PC-9 (cell line): Measurements from ENCODE around the gene VAMP3. TPM values are rescaled to one million over a fixed set of nuclear protein-coding genes. Genes with fewer than 3 reads are reported as not detected.

ENCODE experiments used
- BruUV-seq: library from RNA; stranded (reverse); fragments of 400-500 nt; replicated peaks from 2 replicates; lab custom pipeline; 2021; lab: Mats Ljungman, UMichigan
- CTCF ChIA-PET: fragments of 300-600 bp; sonication (Branson Sonifier 250); formaldehyde crosslinking; loops from one replicate; lab custom pipeline; 2022; ENCODE audit warnings: antibody characterized with exemption; lab: Charles Lee
- POLR2A ChIA-PET: fragments of 300-600 bp; sonication (Branson Sonifier 250); formaldehyde crosslinking; loops from one replicate; lab custom pipeline; 2022; ENCODE audit warnings: antibody characterized with exemption; ENCODE audit not compliant: unreplicated experiment; lab: Charles Lee
- DNase-seq, 2 experiments: peaks; one replicate each; pipeline versions ENCODE4 v3.0.0 to v3.0.0-alpha.2; 2015 to 2022; ENCODE audit warnings: mixed read lengths in 1 of 2
- H2AFZ ChIP-seq: fragments of 200-600 bp; sonication (generic); 2 replicates; pipeline ENCODE4 v1.8.1; 2017; ENCODE audit warnings: antibody characterized with exemption
- H3F3A ChIP-seq: fragments of 200-600 bp; sonication (generic); 2 replicates; pipeline ENCODE4 v1.8.1; 2017; ENCODE audit warnings: antibody characterized with exemption, mild to moderate bottlenecking, low read depth; ENCODE audit not compliant: insufficient read depth
- H3K27ac ChIP-seq: fragments of 200-600 bp; sonication (generic); 2 replicates; pipeline ENCODE4 v1.6.1; 2016; ENCODE audit warnings: mixed run types
- H3K27me3 ChIP-seq: fragments of 200-600 bp; sonication (generic); 2 replicates; pipeline ENCODE4 v1.6.1; 2016; ENCODE audit warnings: low read depth, mixed run types; ENCODE audit not compliant: insufficient read depth
- H3K36me3 ChIP-seq: fragments of 200-600 bp; sonication (generic); 2 replicates; pipeline ENCODE4 v1.6.1; 2016; ENCODE audit warnings: low read depth, mixed run types
- H3K4me1 ChIP-seq: fragments of 200-600 bp; sonication (generic); replicated peaks from 2 replicates; pipeline ENCODE4 v1.6.1; 2016; ENCODE audit warnings: mixed run types; ENCODE audit not compliant: insufficient read depth
- H3K4me2 ChIP-seq: fragments of 200-600 bp; sonication (generic); 2 replicates; pipeline ENCODE4 v1.6.1; 2017; ENCODE audit warnings: mixed run types
- H3K4me3 ChIP-seq: fragments of 200-600 bp; sonication (generic); 2 replicates; pipeline ENCODE4 v1.6.1; 2016; ENCODE audit warnings: mixed run types
- H3K79me2 ChIP-seq: fragments of 200-600 bp; sonication (generic); 2 replicates; pipeline ENCODE4 v1.6.1; 2017; ENCODE audit warnings: low read depth, mixed run types
- H3K9me2 ChIP-seq: fragments of 200-600 bp; sonication (generic); 2 replicates; pipeline ENCODE4 v1.8.1; 2017; ENCODE audit warnings: mild to moderate bottlenecking; ENCODE audit not compliant: insufficient read depth
- H3K9me3 ChIP-seq: fragments of 200-600 bp; sonication (generic); 2 replicates; pipeline ENCODE4 v1.8.1; 2016; ENCODE audit warnings: low read depth; ENCODE audit not compliant: insufficient read depth
- H4K20me1 ChIP-seq: fragments of 200-600 bp; sonication (generic); 2 replicates; pipeline ENCODE4 v1.8.1; 2017; ENCODE audit not compliant: insufficient read depth
- EZH2 ChIP-seq: fragments of 200-600 bp; sonication (generic); IDR thresholded peaks from 2 replicates; pipeline ENCODE4 v1.8.0; 2017; ENCODE audit warnings: antibody characterized with exemption, low read depth
- intact Hi-C: fragments of 100-400 bp; cut with micrococcal nuclease; formaldehyde crosslinking; loops from one replicate; pipeline ENCODE4 v1.10.0; 2022; ENCODE audit not compliant: unreplicated experiment
- total RNA-seq: library from RNA; stranded (reverse); gene quantifications from 2 replicates; pipeline ENCODE4 v1.2.3, GENCODE V29; 2021
- TF ChIP-seq, protein P1 (sequence below): fragments of 200-600 bp; sonication (generic); conservative IDR thresholded peaks from 2 replicates; pipeline ENCODE4 v1.6.1; 2017; ENCODE audit warnings: mixed run types, antibody characterized with exemption, mild to moderate bottlenecking, moderate library complexity

Gene VAMP3
- total RNA-seq, 1 experiment from 2014 or later, result 78.6 TPM

DNA sequence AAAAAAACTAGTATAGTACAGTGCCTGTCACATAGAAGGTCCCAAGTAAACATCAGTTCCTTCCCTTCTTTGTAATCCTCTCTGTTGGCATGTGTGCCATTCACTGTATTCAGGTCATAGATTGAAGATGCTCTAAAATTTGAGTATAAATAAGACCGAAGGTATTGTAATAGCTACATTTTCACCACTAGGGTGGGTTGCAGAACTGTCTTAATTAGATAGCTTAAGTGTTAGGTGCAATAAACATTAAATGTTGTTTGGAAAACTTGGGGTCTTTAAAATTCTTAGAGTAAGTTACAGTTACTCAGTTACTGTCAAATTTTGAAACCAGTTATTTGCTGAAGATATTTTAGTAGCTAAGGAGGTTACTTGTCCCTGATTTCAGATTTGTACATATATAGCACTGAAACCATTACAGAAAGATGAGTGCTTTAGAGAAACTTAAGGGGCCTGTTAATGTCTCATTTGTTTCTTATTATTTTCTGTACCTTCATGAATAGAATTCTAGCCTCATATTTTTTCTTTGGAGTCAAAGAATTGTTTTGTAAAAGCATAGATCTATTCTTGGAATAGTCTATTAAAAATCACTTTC is 37.3 kb downstream of the VAMP3 start:
- Histone ChIP-seq H3K36me3 (0 out of 2 replicates have a peak, but pooled peaks cover 6% of the 10 kb centered on the region), H3K9me3 (0 out of 2 replicates have a peak, but pooled peaks cover 1% of the 10 kb centered on the region), H3K27me3 (no peaks in the 10 kb centered on the region), H3K79me2 (no peaks in the 10 kb centered on the region), H3K27ac (no peak overlapping the region), H2AFZ (no peak overlapping the region), H4K20me1 (no peaks in the 10 kb centered on the region), H3F3A (no peaks in the 10 kb centered on the region), H3K9me2 (no peaks in the 10 kb centered on the region), H3K4me1 (no peaks in the 10 kb centered on the region), H3K4me2 (no peak overlapping the region), H3K4me3 (no peak overlapping the region)
- POLR2A ChIA-PET, result interaction anchor here (0.7 kb wide), 1 partner anchor 253 kb away, joined by 3 read pairs; no protein-coding TSS in a partner anchor
- no peak for DNase-seq
- intact Hi-C loops, result no loop called here
- BruUV-seq, result no TSS peak
- CTCF ChIA-PET, result interaction anchor here (0.5 to 1.0 kb wide), 6 partner anchors 13 to 1049 kb away, joined by 3 to 5 read pairs (median 3); no protein-coding TSS in a partner anchor
- TF ChIP-seq, protein P1, sequence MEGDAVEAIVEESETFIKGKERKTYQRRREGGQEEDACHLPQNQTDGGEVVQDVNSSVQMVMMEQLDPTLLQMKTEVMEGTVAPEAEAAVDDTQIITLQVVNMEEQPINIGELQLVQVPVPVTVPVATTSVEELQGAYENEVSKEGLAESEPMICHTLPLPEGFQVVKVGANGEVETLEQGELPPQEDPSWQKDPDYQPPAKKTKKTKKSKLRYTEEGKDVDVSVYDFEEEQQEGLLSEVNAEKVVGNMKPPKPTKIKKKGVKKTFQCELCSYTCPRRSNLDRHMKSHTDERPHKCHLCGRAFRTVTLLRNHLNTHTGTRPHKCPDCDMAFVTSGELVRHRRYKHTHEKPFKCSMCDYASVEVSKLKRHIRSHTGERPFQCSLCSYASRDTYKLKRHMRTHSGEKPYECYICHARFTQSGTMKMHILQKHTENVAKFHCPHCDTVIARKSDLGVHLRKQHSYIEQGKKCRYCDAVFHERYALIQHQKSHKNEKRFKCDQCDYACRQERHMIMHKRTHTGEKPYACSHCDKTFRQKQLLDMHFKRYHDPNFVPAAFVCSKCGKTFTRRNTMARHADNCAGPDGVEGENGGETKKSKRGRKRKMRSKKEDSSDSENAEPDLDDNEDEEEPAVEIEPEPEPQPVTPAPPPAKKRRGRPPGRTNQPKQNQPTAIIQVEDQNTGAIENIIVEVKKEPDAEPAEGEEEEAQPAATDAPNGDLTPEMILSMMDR, result peak; percentile 68
- TF ChIP-seq EZH2, result no peak

DNA sequence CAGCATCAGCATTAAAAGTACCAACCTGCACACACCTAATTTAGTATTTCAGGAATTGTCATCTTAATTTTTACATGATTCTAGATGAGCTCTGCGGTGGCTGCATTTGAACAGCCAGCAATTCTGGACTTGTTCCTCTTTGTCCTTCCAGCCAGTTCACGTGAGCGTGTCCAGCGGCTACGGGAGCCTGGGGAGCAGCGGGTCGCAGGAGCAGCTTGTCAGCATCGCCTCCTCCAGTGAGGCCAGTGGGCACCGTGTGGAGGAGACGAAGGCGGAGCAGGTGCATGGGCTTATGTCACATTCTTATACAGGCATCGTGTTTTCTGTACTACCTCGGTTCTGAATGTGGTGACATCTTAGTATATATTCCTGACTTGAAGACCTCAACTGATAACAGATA is 38.6 kb downstream of the VAMP3 start:
- intact Hi-C loops, result no loop called here
- H3K27me3 ChIP-seq, result no peaks in the 10 kb centered on the region
- H3K79me2 ChIP-seq, result no peaks in the 10 kb centered on the region
- no peak overlapping the region for H2AFZ ChIP-seq
- ChIA-PET POLR2A (no interaction called here), CTCF (no interaction called here)
- no peaks in the 10 kb centered on the region for H3K9me2 ChIP-seq
- H3K27ac ChIP-seq, result no peak overlapping the region
- H3K9me3 ChIP-seq, result peaks cover 10% of the 10 kb centered on the region; the same call in 1 of the 2 replicates
- DNase-seq, result no peak
- no peak for TF ChIP-seq EZH2
- TF ChIP-seq, protein P1, result no peak
- no peak overlapping the region for H3K4me3 ChIP-seq
- no peaks in the 10 kb centered on the region for H4K20me1 ChIP-seq
- H3K4me2 ChIP-seq, result no peak overlapping the region
- no TSS peak for BruUV-seq
- no peaks in the 10 kb centered on the region for H3F3A ChIP-seq
- H3K4me1 ChIP-seq, result no peaks in the 10 kb centered on the region
- 0 out of 2 replicates have a peak, but pooled peaks cover 6% of the 10 kb centered on the region for H3K36me3 ChIP-seq

DNA sequence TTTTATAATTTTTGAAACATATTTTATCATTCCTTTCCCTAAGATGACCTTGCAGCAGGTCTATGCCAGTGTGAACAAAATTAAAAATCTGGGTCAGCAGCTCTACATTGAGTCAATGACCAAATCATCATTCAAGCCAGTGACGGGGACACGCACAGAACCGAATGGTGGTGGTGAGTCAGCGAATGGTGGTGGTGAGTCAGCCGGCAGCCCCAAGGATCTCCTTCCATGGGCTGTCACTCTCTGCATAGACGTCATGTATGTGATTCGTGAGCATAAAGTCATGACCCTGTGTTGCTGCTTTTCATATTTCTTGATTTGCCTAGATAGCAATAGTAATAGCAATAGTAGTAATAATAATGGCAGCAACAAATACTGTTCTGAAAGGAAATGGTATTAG is 39.3 kb downstream of the VAMP3 start:
- intact Hi-C loops, result no loop called here
- H3K4me1 ChIP-seq, result no peaks in the 10 kb centered on the region
- H3K4me3 ChIP-seq, result no peak overlapping the region
- no peaks in the 10 kb centered on the region for H4K20me1 ChIP-seq
- no peak overlapping the region for H3K4me2 ChIP-seq
- peaks cover 10% of the 10 kb centered on the region; the same call in 1 of the 2 replicates for H3K9me3 ChIP-seq
- H3K27ac ChIP-seq, result no peak overlapping the region
- 0 out of 2 replicates have a peak, but pooled peaks cover 6% of the 10 kb centered on the region for H3K36me3 ChIP-seq
- H2AFZ ChIP-seq, result no peak overlapping the region
- peak in 1 of 2 experiments; percentile 39 for DNase-seq
- H3K9me2 ChIP-seq, result no peaks in the 10 kb centered on the region
- BruUV-seq, result no TSS peak
- no peaks in the 10 kb centered on the region for H3K27me3 ChIP-seq
- POLR2A ChIA-PET, result no interaction called here
- H3K79me2 ChIP-seq, result no peaks in the 10 kb centered on the region
- CTCF ChIA-PET, result no interaction called here
- H3F3A ChIP-seq, result no peaks in the 10 kb centered on the region
- TF ChIP-seq EZH2, result no peak
- TF ChIP-seq, protein P1, result no peak
